SW 1271 (cell line): Measurements from ENCODE around the gene COL25A1.
"Not testable (repeated sequence)": the region's sequence is repeated elsewhere in the genome, so short reads cannot be mapped to it uniquely, and the experiment has no call there.

Source experiments
- DNase-seq, 2 experiments: peaks; one replicate each; lab custom pipeline; 2025; lab: John Stamatoyannopoulos, UW

COL25A1 gene

DNA sequence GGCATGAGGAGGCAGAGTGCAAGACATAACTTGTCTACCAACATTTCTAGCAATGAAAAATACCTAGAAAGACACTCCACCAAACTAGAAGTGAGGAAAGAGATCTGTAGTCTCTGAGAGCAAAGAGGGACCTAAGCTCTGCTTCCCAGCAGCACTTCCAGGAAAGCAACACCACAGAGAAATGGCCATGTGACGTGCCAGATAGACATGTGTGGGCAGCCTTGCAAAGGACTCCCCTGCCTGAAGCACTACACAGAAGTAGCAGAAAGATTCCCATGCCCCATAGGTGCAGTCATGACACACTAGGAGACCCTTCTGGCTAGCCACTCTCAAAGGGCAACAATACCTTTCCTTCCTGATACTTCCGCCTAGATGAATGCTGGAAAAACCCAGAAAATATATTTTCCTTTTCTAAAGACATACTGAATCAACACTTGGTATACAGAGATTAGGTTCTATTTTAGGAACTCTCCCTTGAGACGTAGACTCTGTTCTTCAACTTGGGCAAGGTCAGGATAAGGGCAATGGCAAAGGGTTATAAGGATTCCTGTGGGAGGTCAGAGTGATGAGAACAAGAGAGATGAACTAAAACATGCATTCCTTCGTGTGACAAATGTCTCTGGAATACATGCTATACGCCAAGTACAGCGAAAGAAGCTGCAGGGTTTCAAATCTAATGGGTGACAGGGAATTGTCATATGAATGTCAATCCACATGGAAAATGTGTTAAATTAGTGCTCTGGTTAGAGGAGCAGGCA lies 352.1 kb downstream of the COL25A1 start:
- DNase-seq = no peak

DNA sequence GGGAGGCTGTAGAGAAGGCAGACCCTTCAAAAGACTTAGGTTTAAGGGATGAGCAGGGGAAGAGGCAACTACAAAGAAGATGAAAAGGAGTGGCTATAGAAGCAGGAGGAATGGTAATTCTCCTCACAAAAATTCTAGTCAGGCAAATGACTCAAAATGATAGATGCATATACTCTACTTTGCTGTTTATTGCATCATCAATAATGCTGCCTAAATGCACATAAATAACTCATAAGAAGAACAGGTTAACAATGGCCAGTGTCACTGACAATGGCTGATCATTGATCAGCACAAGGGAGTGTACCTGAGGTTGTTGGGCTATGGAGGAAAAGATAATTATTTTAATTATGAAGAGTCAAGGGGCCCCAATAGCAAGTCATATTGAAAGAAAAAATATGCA lies 354.9 kb downstream of the COL25A1 start:
- no peak for DNase-seq

DNA sequence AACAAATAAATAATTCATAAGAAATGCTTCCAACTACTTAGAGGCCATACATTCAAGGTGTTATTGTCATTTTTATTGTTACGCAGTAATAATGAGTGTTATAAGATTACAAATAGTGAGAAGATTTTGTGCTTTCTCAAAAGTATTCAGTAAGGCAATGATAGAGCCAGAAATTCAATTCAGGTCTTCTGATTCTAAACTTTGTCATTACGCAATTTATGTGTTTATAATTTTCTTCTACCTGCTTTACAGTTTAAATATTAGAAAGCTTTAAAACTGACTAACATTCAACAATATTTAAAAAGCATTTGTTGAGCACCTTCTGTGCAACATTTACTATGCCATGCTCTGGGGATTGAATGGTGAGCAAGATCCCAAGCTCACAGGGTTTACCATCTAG lies 356.2 kb downstream of the COL25A1 start:
- DNase-seq = no peak

DNA sequence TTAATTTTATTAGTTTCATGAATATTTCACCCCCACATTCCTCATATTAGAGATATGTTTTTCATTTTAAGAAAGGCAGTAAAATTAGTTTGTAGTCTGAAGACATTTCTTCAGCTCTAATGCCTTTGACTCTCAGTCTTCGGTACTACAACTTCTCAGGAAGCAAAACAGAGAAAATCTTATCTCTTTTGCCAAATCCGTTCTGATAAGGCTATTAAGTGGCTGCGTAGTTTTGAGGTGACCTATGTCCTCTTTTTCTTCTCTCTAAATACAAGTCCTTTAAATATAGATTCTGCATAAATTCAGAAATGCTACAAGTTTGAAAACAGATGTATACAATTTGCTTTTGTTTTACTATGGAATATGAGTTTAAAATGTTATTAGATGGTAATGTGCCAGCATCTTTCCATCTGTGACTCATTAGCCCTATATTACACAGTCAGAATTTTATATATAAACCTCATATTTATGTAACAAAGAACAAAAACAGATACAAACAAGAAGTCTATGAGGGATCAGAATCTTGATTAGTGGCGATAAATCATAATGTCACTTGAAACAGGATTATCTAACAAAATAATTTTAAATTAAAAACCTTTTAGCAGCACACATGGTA lies 358.4 kb downstream of the COL25A1 start:
- no peak for DNase-seq

DNA sequence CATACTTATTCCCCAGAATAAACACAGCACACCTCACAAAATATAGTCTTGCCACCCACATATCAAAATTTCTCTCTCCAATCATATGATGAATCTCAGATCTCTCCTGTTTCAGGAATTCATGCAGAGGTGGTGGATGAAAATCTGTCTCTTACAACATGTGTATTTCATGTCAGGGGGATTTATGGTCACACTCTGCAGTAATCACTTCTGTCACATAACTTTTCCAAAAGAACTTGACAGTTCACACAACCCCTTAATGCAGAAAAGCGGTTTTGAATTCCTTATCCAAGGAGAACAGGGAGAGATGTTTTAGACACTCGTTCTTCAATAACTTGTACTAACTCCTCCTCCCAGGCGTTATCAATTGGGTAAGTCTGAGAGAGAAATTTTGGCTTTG lies 359.1 kb downstream of the COL25A1 start:
- no peak for DNase-seq

DNA sequence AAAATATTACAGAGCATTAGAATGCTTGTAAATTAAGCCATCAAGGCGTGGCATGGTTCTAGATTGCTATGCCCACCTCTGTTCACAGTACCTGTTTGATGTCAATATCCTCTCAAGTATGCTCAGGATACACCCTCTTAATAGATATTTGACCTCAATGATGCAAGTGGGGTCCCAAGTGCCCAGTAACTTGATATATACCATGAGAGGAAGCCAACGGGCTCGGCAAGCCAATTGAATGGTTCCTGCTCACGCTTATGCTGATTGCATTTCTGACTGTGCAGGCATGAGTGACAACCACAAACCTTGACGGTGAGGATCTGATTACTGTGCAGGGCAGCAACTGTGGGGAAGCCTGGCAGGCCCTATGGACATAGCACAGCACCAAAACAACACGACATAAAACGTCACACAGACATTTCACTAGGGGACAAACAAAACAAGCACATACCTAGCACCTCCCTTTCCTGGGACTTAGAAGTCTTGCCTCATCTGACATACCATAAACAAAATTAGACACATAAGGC lies 360.5 kb downstream of the COL25A1 start:
- DNase-seq = no peak

DNA sequence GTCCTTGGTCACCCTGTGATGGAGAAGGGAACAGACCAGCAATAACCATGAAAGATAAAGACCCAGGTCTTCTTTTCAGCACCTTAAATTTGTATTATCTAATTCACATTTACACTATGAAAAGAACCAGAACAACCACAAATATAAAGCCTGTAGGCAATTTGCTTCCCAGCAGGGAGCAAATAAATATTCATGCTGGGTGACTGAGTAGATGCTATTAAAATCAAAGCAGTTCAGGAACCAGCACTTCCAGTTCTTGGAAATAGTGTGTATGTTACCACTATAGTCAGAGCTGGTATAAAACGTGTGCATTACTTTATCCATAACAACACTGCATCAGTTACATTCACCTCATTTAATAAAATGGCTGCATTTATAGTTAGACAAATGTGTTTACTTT lies 361.8 kb downstream of the COL25A1 start:
- no peak for DNase-seq

DNA sequence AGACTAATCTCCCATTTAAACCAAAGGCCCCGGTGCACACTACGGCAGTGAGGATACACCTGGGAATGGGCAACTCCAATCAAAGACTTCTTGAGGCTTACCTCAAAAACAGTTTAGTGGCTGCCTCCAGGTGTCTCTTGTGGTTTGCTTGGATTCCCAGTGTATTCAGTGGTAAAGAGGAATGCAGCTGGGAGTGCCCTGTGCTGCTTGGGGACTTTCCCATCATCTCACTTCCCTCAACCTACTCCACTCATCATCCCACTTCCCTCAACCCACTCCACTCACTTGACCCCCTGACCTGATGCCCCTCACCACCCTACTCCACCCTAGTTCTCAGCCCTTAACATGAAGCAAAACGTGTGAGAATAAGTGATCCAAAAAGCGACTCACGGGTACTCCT lies 362.3 kb downstream of the COL25A1 start:
- no peak for DNase-seq

DNA sequence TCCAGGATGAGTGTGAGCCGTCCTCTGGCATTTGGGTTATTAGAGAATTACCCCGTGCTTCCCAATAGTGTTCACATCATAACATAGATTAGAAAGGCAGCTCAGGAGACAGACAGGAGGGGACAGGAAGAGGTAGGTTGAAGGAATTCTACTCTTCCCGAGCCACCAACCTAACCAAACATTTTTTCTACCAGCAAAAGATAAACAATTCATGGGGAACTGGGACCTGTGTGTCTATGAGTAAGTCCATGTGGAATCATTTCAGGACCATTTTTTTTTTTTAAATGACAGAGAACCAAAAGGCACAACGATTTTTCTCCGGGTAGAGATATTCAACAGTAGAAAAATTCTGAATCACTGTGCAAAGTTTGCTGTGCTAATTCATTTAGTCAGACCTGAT lies 365.4 kb downstream of the COL25A1 start:
- DNase-seq = no peak

DNA sequence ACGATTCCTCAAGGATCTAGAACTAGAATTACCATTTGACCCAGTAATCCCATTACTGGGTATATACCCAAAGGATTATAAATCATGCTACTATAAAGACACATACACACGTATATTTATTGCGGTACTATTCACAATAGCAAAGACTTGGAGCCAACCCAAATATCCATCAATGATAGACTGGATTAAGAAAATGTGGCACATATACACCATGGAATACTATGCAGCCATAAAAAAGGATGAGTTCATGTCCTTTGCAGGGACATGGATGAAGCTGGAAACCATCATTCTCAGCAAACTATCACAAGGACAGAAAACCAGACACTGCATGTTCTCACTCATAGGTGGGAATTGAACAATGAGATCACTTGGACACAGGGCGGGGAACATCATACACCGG lies 368.5 kb downstream of the COL25A1 start:
- DNase-seq = not testable (repeated sequence)

DNA sequence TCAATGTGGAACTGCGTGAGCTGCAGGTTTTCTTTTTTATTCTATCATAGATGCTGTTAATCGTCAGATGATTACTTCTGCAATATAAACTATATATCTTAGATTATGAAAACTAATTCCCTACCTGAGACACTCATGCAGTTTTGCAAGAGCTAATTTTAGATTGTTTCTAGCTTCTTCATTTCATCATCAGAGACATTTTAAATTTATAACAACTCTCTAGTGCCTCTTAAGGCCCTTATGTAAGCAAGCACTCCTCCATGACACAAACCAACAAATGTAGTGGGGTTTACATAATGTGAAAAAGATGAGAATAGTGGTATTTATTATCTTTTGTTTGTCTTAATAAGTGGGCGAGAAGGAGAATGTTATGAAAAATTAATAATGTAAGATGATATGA lies 369.4 kb downstream of the COL25A1 start:
- DNase-seq = no peak

DNA sequence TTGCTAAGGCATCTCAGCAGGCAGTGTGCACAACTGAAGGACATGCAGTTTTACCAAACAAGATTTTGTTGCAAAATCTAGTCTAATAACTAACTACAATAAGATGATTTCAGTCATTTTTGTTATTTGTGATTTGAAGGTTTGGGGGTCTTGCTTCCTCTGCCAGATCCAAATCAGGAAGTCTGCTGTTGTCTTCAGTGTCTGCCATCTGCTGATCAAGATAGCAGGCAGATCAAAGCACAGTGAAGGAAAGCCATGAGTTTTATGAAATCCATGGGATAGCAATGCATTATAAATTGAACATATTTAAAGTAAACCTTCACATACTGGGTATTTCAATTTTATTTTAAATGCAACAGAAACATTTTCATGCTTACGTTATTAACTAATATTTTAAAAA lies 370.5 kb downstream of the COL25A1 start:
- no peak for DNase-seq

DNA sequence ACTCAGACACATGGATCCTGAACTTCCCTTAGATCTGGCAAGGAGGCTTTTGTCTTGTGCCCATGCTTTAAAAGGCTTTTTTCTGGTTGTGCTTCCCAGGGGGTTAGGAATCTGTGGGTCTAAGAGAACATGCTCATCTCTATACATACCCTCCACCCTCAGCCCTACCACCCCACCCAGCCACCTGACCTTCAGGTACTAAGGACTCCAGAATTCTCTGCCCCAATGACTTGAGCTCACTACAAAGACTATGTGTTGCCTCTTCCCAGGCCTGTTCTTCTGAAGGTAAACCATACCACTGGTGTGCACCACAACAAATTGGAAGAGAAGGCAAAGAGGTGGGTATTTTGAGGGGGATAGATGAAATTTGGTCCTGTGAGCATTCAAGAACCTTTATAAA lies 372.3 kb downstream of the COL25A1 start:
- DNase-seq = no peak

DNA sequence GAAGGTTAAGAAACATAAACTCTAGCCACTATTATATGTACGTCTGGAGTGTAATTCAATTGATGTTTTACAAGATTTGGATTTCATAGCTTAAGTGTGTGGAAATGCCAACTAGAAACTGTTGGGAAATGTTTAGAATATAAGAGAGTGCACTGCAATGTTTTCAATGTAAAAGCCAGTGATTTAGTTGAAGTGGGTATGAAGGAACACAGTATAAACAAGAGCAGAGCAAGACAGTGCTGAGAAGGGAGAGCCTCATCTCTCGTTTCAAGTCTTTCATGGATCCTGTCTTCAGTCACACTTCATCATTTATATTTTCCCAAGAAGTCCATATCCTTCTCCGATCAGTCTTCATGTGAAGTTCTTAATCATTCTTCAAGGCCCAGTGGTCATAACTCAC lies 375.7 kb downstream of the COL25A1 start:
- DNase-seq = no peak

DNA sequence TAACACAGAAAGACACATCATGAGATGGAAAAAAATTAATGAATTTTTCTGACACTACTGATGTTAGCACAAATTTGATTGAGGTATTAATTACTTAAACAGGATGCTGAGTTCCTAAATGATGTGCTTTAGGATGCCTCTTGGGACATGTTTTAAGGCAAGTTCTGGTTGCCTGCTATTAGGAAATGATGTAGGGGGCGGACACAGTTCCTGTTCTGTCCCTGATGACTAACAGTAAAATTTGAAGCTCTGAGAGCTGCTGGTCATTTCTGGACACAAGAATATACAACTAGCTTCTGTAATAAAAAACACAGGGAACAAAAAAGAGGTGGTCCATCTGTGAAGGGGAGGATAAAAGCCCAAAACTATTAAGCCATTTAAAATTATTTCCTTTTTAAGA lies 376.4 kb downstream of the COL25A1 start:
- DNase-seq = no peak

DNA sequence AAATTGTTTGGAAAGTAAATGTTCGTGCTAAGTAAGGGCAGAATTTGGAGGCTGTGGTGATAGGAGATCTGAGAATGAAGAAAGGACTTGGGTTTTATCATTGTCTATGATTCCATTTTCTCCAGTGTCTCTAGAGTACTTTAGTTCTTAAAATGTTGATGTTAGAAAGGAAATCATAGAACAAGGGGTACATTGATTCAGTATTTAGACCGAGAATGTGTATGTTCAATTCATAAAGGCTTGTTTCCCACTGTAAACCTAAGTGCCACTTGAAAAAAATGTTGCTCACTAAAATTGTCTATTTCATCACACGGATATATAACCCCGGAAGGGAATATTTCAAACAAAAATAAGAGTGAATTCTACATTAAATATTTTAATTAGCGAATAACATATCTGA lies 380.3 kb downstream of the COL25A1 start:
- DNase-seq = no peak

DNA sequence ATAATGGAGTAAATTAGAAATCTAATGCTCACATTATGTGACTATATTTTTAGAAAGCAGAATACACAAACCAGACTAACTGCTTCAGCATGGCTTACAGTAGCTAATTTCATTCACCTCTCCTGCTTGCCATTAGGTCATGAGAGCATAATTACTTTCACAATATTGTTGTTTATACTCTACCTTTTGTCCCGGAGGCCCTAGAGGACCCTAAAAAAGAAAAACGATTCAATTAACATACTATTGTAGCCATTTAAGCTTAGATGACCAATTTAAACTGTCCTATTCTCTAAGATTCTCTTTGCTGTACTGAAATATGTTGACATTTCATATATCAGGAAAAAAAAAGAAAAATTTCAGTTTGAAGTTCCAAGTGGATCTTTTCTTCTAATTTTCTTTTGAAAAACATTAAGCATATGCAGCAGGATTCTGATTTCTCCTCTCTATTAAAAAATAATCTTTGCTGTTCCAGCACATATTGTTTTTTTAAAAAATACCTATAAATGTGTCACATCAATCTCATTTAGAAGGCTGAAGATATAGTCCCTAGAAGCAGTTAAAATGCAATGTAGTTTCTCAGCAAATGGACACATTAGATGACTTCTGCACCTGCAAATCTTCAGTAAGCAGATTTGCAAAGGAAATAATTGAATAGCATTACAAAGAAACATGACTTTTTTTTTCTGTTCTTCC lies 381.9 kb downstream of the COL25A1 start:
- DNase-seq = no peak

DNA sequence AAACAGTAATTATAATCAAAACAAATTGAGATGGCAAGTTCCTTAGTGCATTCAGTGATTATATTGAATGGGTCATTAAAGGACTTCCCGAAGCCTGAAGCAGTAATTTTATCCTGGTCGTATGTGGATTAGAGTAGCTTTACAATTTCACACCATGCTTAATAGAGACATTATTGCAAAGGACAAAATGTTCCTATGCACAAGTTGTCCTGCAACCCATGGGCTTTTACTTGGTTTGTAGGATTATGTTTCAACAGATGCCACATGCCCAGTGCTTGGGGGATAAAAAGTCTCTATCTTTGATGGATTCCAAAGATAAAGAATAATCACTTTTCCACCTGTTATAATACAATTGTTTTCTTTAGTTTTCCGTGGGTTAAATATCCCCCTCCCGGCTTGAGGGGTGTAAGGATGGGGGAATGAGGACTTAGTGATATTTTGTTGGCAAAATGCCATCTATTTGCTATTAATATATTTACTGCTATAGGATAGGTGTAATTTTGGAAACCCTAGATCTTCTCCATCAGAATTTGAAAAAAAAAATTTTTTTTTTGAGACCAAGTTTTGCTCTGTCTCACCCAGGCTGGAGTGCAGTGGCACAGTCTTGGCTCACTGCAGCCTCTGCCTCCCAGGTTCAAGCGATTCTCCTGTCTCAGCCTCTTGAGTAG lies 383.1 kb downstream of the COL25A1 start:
- no peak for DNase-seq

DNA sequence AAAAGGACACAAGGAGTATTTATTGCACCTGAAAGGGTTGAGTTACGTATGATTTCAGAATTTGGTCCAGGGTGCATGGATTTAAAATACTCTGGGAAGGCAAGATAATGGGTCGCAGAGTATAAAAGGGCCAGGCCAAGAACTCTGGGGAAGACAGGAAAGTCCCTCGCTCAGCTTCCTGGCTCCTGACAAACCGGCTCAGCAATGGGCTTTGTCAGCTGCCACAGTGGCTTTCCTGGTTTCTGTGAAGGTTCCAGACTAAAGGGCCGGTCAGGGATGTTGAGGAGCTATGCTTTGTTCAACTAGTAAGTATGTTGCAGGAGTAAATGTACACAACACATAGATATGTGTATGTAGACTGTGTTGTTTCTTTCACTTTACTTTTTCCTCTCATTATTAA lies 385.2 kb downstream of the COL25A1 start:
- DNase-seq = no peak

DNA sequence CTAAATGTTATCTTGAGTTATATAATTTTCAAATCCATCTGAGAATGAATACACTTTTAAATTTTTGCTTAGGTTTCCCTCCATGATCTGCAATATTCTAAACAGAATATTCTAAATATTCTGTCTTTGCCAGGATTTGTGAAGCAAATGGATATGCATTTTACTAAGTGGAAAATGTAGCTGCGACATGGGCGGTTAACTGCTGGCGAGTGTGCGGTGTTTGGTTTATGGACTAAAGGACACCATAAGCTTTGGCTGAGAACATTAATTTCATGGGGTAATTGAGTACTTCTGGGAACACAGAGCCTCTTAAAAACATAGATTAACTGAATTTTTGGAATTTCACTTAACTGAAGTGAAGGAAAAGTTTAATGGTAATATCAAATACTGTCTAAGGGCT lies 385.8 kb downstream of the COL25A1 start:
- DNase-seq = no peak

DNA sequence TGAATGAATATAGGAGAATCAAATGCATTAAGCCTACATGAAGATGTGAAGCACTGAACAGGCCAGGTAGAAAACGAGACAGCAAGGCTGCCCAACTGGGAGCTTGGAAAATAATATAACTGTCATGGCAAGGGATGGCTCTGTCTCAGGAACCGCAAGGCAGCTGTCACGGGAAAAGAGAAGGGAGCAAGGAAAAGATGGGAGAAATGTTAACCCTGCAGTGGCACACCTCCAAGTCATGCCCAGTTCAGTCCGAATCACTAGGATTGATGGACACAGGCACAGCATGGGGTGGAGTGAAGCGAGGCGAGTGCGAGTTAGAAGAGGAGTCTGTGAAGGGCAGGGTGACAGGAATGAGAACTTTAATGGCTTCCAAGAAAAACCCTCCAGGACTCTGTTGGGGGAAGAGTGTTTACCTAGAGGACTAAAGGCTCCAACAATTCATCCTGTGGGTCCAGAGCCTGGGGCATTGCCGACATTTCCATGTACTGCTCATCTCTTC lies 395.5 kb downstream of the COL25A1 start:
- DNase-seq = no peak

DNA sequence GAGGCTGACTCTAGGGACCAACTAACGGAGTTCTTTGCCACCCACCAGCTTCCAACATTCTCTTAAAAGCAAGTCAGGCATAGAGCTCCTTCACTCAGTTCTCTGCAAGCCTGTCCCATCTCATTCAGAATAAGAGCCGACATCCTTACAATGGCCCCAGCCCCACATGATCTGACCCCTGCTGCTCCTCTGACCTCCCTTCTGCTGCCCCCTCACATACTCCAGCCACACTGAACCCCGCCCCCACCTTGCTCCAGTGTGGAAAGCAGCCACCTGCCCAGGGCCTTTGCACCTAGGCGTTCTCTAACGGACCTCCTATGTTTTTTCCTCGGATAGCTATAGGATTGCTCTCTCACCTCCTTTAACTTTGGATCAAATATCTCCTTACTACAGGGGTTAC lies 396.5 kb downstream of the COL25A1 start:
- no peak for DNase-seq
